Spleen (tissue), 7 donors: ENCODE results near the gene MBL2.

Source experiments
- CTCF ChIP-seq, 11 experiments: fragments of 200-600 bp in 7 of 11; fragments of 450-650 bp in 4 of 11; sonication (generic) in 4 of 11; IDR thresholded peaks in 8 of 11; conservative IDR thresholded peaks in 3 of 11; 1 replicate in 7 of 11; 2 replicates in 4 of 11; pipeline versions ENCODE4 v1.4.0 to v1.8.0; 2016 to 2021; ENCODE audit warnings: antibody characterized with exemption in 11 of 11, inconsistent platforms in 4 of 11, mild to moderate bottlenecking in 1 of 11
- POLR2A ChIP-seq, 3 donors: fragments of 450-650 bp; IDR thresholded peaks; one replicate each; pipeline ENCODE4 v1.5.1; 2017; ENCODE audit warnings: antibody characterized with exemption in 3 of 3, mild to moderate bottlenecking in 1 of 3
- POLR2AphosphoS5 ChIP-seq, 3 donors: sonication (generic); formaldehyde crosslinking; IDR thresholded peaks; one replicate each; pipeline ENCODE4 v1.5.1; 2017; ENCODE audit warnings: antibody characterized with exemption in 3 of 3
- donor health status: DM: no; HTN: no; CAD: no; lungs with moderate emphysema.
- donor health status: DM: no; HTN: no; CAD: no.
- donor health status: DM: no; HTN: no; CAD: no.

- no peak for TF ChIP-seq POLR2A (IDR thresholded peaks at IDR 0.05)
- TF ChIP-seq CTCF (IDR thresholded peaks at IDR 0.05 in 8 of 11, conservative IDR thresholded peaks at IDR 0.05 in 3 of 11) = no peak
- no peak for TF ChIP-seq POLR2AphosphoS5 (IDR thresholded peaks at IDR 0.05)
These were observed 14.2 kb downstream of the MBL2 start for GRCh38 chr10:52758406-52758805.
